Measurements from ENCODE around the gene KLK13. TPM values are rescaled to one million over a fixed set of nuclear protein-coding genes. Genes with fewer than 3 reads are reported as not detected.

The KLK13 gene
- polyA plus RNA-seq (2013, experiment 1 of 4), result not detected
- not detected for polyA plus RNA-seq (2013, experiment 2 of 4)
- polyA plus RNA-seq (2013, experiment 3 of 4), result not detected
- polyA plus RNA-seq (2013, experiment 4 of 4), result not detected

GRCh38 chr19:51064534-51065220 is at the start of gene KLK13:
TSS of gene KLK13 (minus strand) at chr19:51065092. CDS start at chr19:51065067, 25 bp downstream.
- H3K9me3 ChIP-seq (ENCODE audit: control insufficient read depth, low read length), result no peaks in the 10 kb centered on the region
- H3K27me3 ChIP-seq (ENCODE audit: control insufficient read depth, insufficient read depth, low read length, poor library complexity, severe bottlenecking), result peaks cover 25% of the 10 kb centered on the region
- no peaks in the 10 kb centered on the region for H3K4me1 ChIP-seq (ENCODE audit: control insufficient read depth, insufficient read depth, low read length)
- H3K36me3 ChIP-seq (ENCODE audit: control insufficient read depth, insufficient read depth, low read length), result no peaks in the 10 kb centered on the region
- WGBS, 2 experiments, result 16 to 18% methylated on average over 37 to 38 of the region's 38 CpGs
- no peak within 1 kb of the TSS for H3K27ac ChIP-seq (ENCODE audit: insufficient read depth, low read depth, low read length, poor library complexity, severe bottlenecking)
- H3K4me3 ChIP-seq (ENCODE audit: insufficient read depth, low read depth, low read length), result no peak within 1 kb of the TSS

GRCh38 chr19:51114087-51114729 is 49.3 kb upstream of the KLK13 start:
- H3K4me3 ChIP-seq (ENCODE audit: insufficient read depth, low read depth, low read length), result no peak overlapping the region
- H3K27ac ChIP-seq (ENCODE audit: insufficient read depth, low read depth, low read length, poor library complexity, severe bottlenecking), result no peak overlapping the region
- no peaks in the 10 kb centered on the region for H3K4me1 ChIP-seq (ENCODE audit: control insufficient read depth, insufficient read depth, low read length)
- H3K9me3 ChIP-seq (ENCODE audit: control insufficient read depth, low read length), result no peaks in the 10 kb centered on the region
- no peaks in the 10 kb centered on the region for H3K36me3 ChIP-seq (ENCODE audit: control insufficient read depth, insufficient read depth, low read length)
- H3K27me3 ChIP-seq (ENCODE audit: control insufficient read depth, insufficient read depth, low read length, poor library complexity, severe bottlenecking), result peaks cover 19% of the 10 kb centered on the region
- 89 to 92% methylated on average over 6 of the region's 6 CpGs for WGBS, 2 experiments

- Histone ChIP-seq H3K9me3 (ENCODE audit: control insufficient read depth, low read length) (no peaks in the 10 kb centered on the region), H3K27ac (ENCODE audit: insufficient read depth, low read depth, low read length, poor library complexity, severe bottlenecking) (no peak overlapping the region), H3K27me3 (ENCODE audit: control insufficient read depth, insufficient read depth, low read length, poor library complexity, severe bottlenecking) (peaks cover 19% of the 10 kb centered on the region), H3K36me3 (ENCODE audit: control insufficient read depth, insufficient read depth, low read length) (no peaks in the 10 kb centered on the region), H3K4me3 (ENCODE audit: insufficient read depth, low read depth, low read length) (no peak overlapping the region), H3K4me1 (ENCODE audit: control insufficient read depth, insufficient read depth, low read length) (peaks cover 4% of the 10 kb centered on the region)
- WGBS, 2 experiments, result 43 to 46% methylated on average over 6 of the region's 6 CpGs
Observed at GRCh38 chr19:51111606-51112005, 46.7 kb upstream of the KLK13 start.

GRCh38 chr19:51110666-51110971 is 45.7 kb upstream of the KLK13 start:
- Histone ChIP-seq H3K9me3 (ENCODE audit: control insufficient read depth, low read length) (no peaks in the 10 kb centered on the region), H3K27ac (ENCODE audit: insufficient read depth, low read depth, low read length, poor library complexity, severe bottlenecking) (no peak overlapping the region), H3K27me3 (ENCODE audit: control insufficient read depth, insufficient read depth, low read length, poor library complexity, severe bottlenecking) (peaks cover 19% of the 10 kb centered on the region), H3K36me3 (ENCODE audit: control insufficient read depth, insufficient read depth, low read length) (no peaks in the 10 kb centered on the region), H3K4me1 (ENCODE audit: control insufficient read depth, insufficient read depth, low read length) (peaks cover 4% of the 10 kb centered on the region), H3K4me3 (ENCODE audit: insufficient read depth, low read depth, low read length) (no peak overlapping the region)
- 61 to 64% methylated on average over 1 of the region's 1 CpG for WGBS, 2 experiments

GRCh38 chr19:51108805-51109146 is 43.9 kb upstream of the KLK13 start:
- Histone ChIP-seq H3K27me3 (ENCODE audit: control insufficient read depth, insufficient read depth, low read length, poor library complexity, severe bottlenecking) (peaks cover 19% of the 10 kb centered on the region), H3K4me1 (ENCODE audit: control insufficient read depth, insufficient read depth, low read length) (peaks cover 4% of the 10 kb centered on the region), H3K36me3 (ENCODE audit: control insufficient read depth, insufficient read depth, low read length) (no peaks in the 10 kb centered on the region), H3K9me3 (ENCODE audit: control insufficient read depth, low read length) (no peaks in the 10 kb centered on the region), H3K4me3 (ENCODE audit: insufficient read depth, low read depth, low read length) (peak overlapping the region; percentile 75), H3K27ac (ENCODE audit: insufficient read depth, low read depth, low read length, poor library complexity, severe bottlenecking) (no peak overlapping the region)
- WGBS, 2 experiments, result 14% methylated on average over 15 of the region's 15 CpGs

- Histone ChIP-seq H3K27me3 (ENCODE audit: control insufficient read depth, insufficient read depth, low read length, poor library complexity, severe bottlenecking) (peaks cover 17% of the 10 kb centered on the region), H3K27ac (ENCODE audit: insufficient read depth, low read depth, low read length, poor library complexity, severe bottlenecking) (no peak within 1 kb of the TSS), H3K36me3 (ENCODE audit: control insufficient read depth, insufficient read depth, low read length) (no peaks in the 10 kb centered on the region), H3K4me3 (ENCODE audit: insufficient read depth, low read depth, low read length) (peak within 1 kb of the TSS; percentile 75), H3K4me1 (ENCODE audit: control insufficient read depth, insufficient read depth, low read length) (peaks cover 4% of the 10 kb centered on the region), H3K9me3 (ENCODE audit: control insufficient read depth, low read length) (no peaks in the 10 kb centered on the region)
- WGBS, 2 experiments, result 0% methylated on average over 43 of the region's 43 CpGs
Observed at GRCh38 chr19:51108066-51108804, 43.3 kb upstream of the KLK13 start, which contains the start of gene CTU1. TSS of gene CTU1 (minus strand) at chr19:51108409. CDS start at chr19:51104569, 3,840 bp downstream.

GRCh38 chr19:51107406-51108065 is 42.6 kb upstream of the KLK13 start:
- Histone ChIP-seq H3K4me1 (ENCODE audit: control insufficient read depth, insufficient read depth, low read length) (peaks cover 4% of the 10 kb centered on the region), H3K9me3 (ENCODE audit: control insufficient read depth, low read length) (no peaks in the 10 kb centered on the region), H3K27ac (ENCODE audit: insufficient read depth, low read depth, low read length, poor library complexity, severe bottlenecking) (no peak overlapping the region)

GRCh38 chr19:51103926-51104341 is 39.0 kb upstream of the KLK13 start:
- H3K36me3 ChIP-seq (ENCODE audit: control insufficient read depth, insufficient read depth, low read length), result no peaks in the 10 kb centered on the region
- H3K9me3 ChIP-seq (ENCODE audit: control insufficient read depth, low read length), result no peaks in the 10 kb centered on the region
- H3K27me3 ChIP-seq (ENCODE audit: control insufficient read depth, insufficient read depth, low read length, poor library complexity, severe bottlenecking), result no peaks in the 10 kb centered on the region
- H3K27ac ChIP-seq (ENCODE audit: insufficient read depth, low read depth, low read length, poor library complexity, severe bottlenecking), result no peak overlapping the region
- 96 to 97% methylated on average over 49 of the region's 49 CpGs for WGBS, 2 experiments
- no peak overlapping the region for H3K4me3 ChIP-seq (ENCODE audit: insufficient read depth, low read depth, low read length)
- peaks cover 4% of the 10 kb centered on the region for H3K4me1 ChIP-seq (ENCODE audit: control insufficient read depth, insufficient read depth, low read length)

More at GRCh38 chr19:51107406-51108065, 42.6 kb upstream of the KLK13 start:
- H3K4me3 ChIP-seq (ENCODE audit: insufficient read depth, low read depth, low read length), result peak overlapping the region; percentile 75
- WGBS, 2 experiments, result 26 to 28% methylated on average over 18 of the region's 18 CpGs
- H3K27me3 ChIP-seq (ENCODE audit: control insufficient read depth, insufficient read depth, low read length, poor library complexity, severe bottlenecking), result peaks cover 10% of the 10 kb centered on the region
- no peaks in the 10 kb centered on the region for H3K36me3 ChIP-seq (ENCODE audit: control insufficient read depth, insufficient read depth, low read length)

GRCh38 chr19:51102991-51103390 is 38.1 kb upstream of the KLK13 start:
- peaks cover 4% of the 10 kb centered on the region for H3K4me1 ChIP-seq (ENCODE audit: control insufficient read depth, insufficient read depth, low read length)
- H3K4me3 ChIP-seq (ENCODE audit: insufficient read depth, low read depth, low read length), result no peak overlapping the region
- no peak overlapping the region for H3K27ac ChIP-seq (ENCODE audit: insufficient read depth, low read depth, low read length, poor library complexity, severe bottlenecking)
- H3K36me3 ChIP-seq (ENCODE audit: control insufficient read depth, insufficient read depth, low read length), result no peaks in the 10 kb centered on the region
- no peaks in the 10 kb centered on the region for H3K27me3 ChIP-seq (ENCODE audit: control insufficient read depth, insufficient read depth, low read length, poor library complexity, severe bottlenecking)
- H3K9me3 ChIP-seq (ENCODE audit: control insufficient read depth, low read length), result no peaks in the 10 kb centered on the region
- 94 to 95% methylated on average over 4 to 6 of the region's 7 CpGs for WGBS, 2 experiments

Data from ectodermal cell (in vitro differentiated cells).